BE2C (cell line): ENCODE data around the gene DLGAP4.
A peak's percentile ranks its signal among the peaks of the same experiment; 100 is the strongest.

Experiments used
- DNase-seq: peaks from one replicate; pipeline ENCODE4 v3.0.0-alpha.2; 2020
- H3K27me3 ChIP-seq: fragments of 250-450 bp; sonication (Bioruptor Pico); 2 replicates; pipeline ENCODE4 v1.5.1; 2020; ENCODE audit warnings: mild to moderate bottlenecking
- H3K36me3 ChIP-seq: fragments of 250-450 bp; sonication (Bioruptor Pico); 2 replicates; pipeline ENCODE4 v1.5.1; 2020; ENCODE audit warnings: mild to moderate bottlenecking
- H3K4me1 ChIP-seq: fragments of 250-450 bp; sonication (Bioruptor Pico); 2 replicates; pipeline ENCODE4 v1.5.1; 2020
- H3K4me3 ChIP-seq: 2 replicates; pipeline ENCODE4 v1.5.1; 2011; ENCODE audit warnings: low read depth, low read length
- H3K9me3 ChIP-seq: fragments of 250-450 bp; sonication (Bioruptor Pico); 2 replicates; pipeline ENCODE4 v1.5.1; 2020
- TF ChIP-seq, protein P1 (sequence below): IDR thresholded peaks from 2 replicates; pipeline ENCODE4 v1.5.1; 2012; ENCODE audit warnings: mild to moderate bottlenecking, low read depth, low read length

Gene DLGAP4

GRCh38 chr20:36402708-36403107 is 96.6 kb downstream of the DLGAP4 start:
- Histone ChIP-seq H3K27me3 (no peaks in the 10 kb centered on the region), H3K4me1 (no peaks in the 10 kb centered on the region), H3K9me3 (no peaks in the 10 kb centered on the region), H3K4me3 (no peak overlapping the region), H3K36me3 (no peaks in the 10 kb centered on the region)
- DNase-seq = no peak
- TF ChIP-seq, protein P1, sequence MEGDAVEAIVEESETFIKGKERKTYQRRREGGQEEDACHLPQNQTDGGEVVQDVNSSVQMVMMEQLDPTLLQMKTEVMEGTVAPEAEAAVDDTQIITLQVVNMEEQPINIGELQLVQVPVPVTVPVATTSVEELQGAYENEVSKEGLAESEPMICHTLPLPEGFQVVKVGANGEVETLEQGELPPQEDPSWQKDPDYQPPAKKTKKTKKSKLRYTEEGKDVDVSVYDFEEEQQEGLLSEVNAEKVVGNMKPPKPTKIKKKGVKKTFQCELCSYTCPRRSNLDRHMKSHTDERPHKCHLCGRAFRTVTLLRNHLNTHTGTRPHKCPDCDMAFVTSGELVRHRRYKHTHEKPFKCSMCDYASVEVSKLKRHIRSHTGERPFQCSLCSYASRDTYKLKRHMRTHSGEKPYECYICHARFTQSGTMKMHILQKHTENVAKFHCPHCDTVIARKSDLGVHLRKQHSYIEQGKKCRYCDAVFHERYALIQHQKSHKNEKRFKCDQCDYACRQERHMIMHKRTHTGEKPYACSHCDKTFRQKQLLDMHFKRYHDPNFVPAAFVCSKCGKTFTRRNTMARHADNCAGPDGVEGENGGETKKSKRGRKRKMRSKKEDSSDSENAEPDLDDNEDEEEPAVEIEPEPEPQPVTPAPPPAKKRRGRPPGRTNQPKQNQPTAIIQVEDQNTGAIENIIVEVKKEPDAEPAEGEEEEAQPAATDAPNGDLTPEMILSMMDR = no peak

GRCh38 chr20:36404435-36404978 is 98.4 kb downstream of the DLGAP4 start:
- H3K27me3 ChIP-seq = no peaks in the 10 kb centered on the region
- H3K4me1 ChIP-seq = peaks cover 5% of the 10 kb centered on the region; the same call in 1 of the 2 replicates
- no peaks in the 10 kb centered on the region for H3K9me3 ChIP-seq
- TF ChIP-seq, protein P1 = no peak
- H3K4me3 ChIP-seq = no peak overlapping the region
- no peak for DNase-seq
- no peaks in the 10 kb centered on the region for H3K36me3 ChIP-seq

GRCh38 chr20:36405255-36405654 is 99.1 kb downstream of the DLGAP4 start:
- Histone ChIP-seq H3K9me3 (no peaks in the 10 kb centered on the region), H3K27me3 (no peaks in the 10 kb centered on the region), H3K4me3 (no peak overlapping the region), H3K36me3 (no peaks in the 10 kb centered on the region), H3K4me1 (peaks cover 5% of the 10 kb centered on the region; the same call in 1 of the 2 replicates)
- TF ChIP-seq, protein P1 = no peak
- DNase-seq = no peak

- H3K36me3 ChIP-seq = no peaks in the 10 kb centered on the region
- no peak for DNase-seq
- no peaks in the 10 kb centered on the region for H3K27me3 ChIP-seq
- H3K9me3 ChIP-seq = no peaks in the 10 kb centered on the region
- no peak overlapping the region for H3K4me3 ChIP-seq
- TF ChIP-seq, protein P1 = no peak
- peaks cover 5% of the 10 kb centered on the region; the same call in 1 of the 2 replicates for H3K4me1 ChIP-seq
Measured at GRCh38 chr20:36407199-36407733, 101.1 kb downstream of the DLGAP4 start.

GRCh38 chr20:36408219-36408618 is 102.1 kb downstream of the DLGAP4 start:
- peak overlapping the region; percentile 25 for H3K4me3 ChIP-seq
- TF ChIP-seq, protein P1 = no peak; the same call in 1 of the 2 replicates
- peaks cover 5% of the 10 kb centered on the region; the same call in 1 of the 2 replicates for H3K4me1 ChIP-seq
- no peaks in the 10 kb centered on the region for H3K36me3 ChIP-seq
- DNase-seq = peak; percentile 84
- no peaks in the 10 kb centered on the region for H3K9me3 ChIP-seq
- no peaks in the 10 kb centered on the region for H3K27me3 ChIP-seq

GRCh38 chr20:36411861-36412454 is 105.8 kb downstream of the DLGAP4 start:
- no peaks in the 10 kb centered on the region for H3K27me3 ChIP-seq
- TF ChIP-seq, protein P1 = no peak
- no peaks in the 10 kb centered on the region for H3K36me3 ChIP-seq

More at GRCh38 chr20:36411861-36412454, 105.8 kb downstream of the DLGAP4 start:
- Histone ChIP-seq H3K4me3 (no peak overlapping the region), H3K9me3 (no peaks in the 10 kb centered on the region), H3K4me1 (peaks cover 5% of the 10 kb centered on the region; the same call in 1 of the 2 replicates)
- DNase-seq = no peak
